ENCODE results near the gene SEC14L1. TPM values are rescaled to one million over a fixed set of nuclear protein-coding genes. Genes with fewer than 3 reads are reported as not detected.

SEC14L1 gene
- total RNA-seq, 2 donors from 2014 or later: 91.6 to 117 TPM

- H3K27ac Mint-ChIP-seq: no peak overlapping the region
- no peak overlapping the region for H3K4me3 Mint-ChIP-seq
- no peaks in the 10 kb centered on the region for H3K4me1 Mint-ChIP-seq (ENCODE audit: low read depth in 2 of 2)
- no peaks in the 10 kb centered on the region for H3K9me3 Mint-ChIP-seq
- peaks cover 2 to 7% of the 10 kb centered on the region in 2 donors for H3K27me3 Mint-ChIP-seq
- no peaks in the 10 kb centered on the region for H3K36me3 Mint-ChIP-seq
- DNase-seq (ENCODE audit: low spot score): no peak
- ATAC-seq: no peak
Measured at GRCh38 chr17:77266213-77266612, 125.4 kb downstream of the SEC14L1 start.

Data from natural killer cell treated with Interleukin-12 subunit alpha and Interleukin-12 subunit beta and Interleukin-15 and Interleukin-18, amount 100 ng/mL, for 72 hours (primary cell).